ENCODE measurements around the gene ALLC.
A peak's percentile ranks its signal among the peaks of the same experiment; 100 is the strongest.

The ALLC gene

DNA sequence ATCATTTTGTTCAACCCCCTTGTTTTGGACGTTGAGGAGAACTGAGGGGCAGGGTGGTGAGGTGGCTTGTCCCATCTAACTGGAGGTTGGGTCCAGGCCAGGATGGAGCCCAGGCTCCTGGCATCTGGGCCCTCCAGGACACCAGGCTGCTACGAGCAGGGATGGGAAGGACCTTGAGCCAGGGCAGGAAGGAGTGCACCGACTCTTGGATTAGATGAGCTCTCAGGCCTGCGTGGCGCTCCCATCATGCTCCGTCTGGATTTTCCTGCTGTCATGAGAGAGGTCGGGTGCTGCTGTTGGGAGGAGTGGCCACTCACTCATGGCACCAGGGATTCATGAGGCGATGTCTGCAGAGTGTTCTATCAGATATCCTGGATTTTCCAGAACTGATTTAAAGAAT lies 18.3 kb upstream of the ALLC start:
- DNase-seq (ENCODE audit: low read depth), result no peak

DNA sequence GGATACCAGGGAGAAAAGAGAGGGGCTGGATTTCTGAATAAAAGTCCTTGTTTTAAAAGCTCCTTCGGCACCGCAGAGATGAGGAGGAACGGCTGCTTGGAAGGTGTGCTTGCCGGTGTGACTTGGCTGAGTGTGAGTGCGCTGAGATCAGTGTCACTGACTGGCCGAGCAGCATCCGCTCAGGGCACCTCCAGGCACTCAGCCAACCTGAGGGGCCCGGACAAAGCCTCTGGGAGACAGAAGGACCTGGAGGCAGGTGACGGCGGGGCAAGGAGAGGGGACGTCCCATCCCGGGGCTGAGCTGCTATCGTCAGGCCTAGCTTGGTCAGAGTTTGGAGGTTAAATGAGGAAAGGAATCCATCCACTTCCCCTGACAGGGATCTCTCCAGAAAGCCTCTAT lies 16.8 kb upstream of the ALLC start:
- DNase-seq (ENCODE audit: low read depth), result no peak

DNA sequence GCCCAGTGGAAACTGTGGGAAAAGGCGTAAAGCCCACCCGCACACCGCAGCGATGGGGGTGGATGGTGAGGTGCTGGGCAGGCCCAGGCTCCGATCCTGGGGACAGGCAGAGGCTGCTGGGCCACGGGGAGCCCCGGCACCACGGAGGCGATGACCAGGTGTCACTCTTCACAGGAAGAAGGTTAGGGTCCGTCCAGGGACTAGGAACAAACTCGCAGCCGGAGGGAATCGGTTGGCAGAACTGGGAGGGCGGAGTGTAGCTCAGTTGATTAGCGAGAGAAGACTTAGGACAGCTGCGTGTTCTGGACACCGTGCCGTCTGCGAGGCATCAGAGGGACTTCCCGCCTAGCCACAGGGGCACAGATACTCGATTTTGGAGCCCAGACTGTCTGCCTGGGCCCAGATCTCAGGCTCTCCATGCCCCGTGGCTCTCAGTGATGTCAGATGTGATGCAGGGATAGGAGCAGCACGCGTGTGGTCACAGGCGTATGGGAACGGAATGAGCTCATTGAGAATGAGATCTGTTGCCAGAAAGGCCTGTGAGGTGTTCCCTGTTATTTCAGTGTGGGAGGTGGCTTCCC lies 16.1 kb upstream of the ALLC start:
- DNase-seq (ENCODE audit: low read depth), result no peak

DNA sequence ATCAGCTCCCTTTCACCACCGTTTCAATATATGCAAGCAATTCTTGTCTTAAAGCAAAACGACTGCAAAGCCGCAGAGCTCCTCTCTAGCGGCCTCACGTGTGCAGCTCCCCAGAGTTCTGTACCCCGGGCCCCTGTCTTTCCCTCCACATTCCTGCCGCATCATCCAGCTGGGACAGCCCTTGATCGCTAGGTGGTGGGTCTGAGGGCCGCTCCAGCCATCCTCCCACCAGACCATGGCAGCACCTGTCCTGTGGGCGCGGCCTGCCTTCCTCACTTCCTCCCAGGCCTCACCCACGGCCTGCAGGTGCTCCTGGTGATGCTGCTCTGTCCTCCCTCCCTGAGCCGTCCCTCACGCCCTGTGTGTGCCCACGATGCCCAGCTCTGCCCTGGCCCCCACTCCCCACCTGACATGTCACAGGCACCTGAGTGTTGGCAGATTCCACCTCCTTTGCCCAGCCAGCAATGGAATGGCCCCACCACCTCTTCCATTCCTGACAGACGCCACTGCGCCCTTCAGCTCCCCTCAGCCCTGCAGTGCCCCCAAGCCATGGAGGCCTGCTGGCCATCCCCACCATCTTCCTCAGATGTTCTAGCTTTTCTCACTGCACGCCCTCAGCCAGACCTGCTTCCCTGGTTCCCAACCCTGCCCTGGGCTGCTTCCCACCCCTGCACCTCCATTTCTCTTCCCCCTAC lies 15.3 kb upstream of the ALLC start:
- DNase-seq (ENCODE audit: low read depth), result no peak

DNA sequence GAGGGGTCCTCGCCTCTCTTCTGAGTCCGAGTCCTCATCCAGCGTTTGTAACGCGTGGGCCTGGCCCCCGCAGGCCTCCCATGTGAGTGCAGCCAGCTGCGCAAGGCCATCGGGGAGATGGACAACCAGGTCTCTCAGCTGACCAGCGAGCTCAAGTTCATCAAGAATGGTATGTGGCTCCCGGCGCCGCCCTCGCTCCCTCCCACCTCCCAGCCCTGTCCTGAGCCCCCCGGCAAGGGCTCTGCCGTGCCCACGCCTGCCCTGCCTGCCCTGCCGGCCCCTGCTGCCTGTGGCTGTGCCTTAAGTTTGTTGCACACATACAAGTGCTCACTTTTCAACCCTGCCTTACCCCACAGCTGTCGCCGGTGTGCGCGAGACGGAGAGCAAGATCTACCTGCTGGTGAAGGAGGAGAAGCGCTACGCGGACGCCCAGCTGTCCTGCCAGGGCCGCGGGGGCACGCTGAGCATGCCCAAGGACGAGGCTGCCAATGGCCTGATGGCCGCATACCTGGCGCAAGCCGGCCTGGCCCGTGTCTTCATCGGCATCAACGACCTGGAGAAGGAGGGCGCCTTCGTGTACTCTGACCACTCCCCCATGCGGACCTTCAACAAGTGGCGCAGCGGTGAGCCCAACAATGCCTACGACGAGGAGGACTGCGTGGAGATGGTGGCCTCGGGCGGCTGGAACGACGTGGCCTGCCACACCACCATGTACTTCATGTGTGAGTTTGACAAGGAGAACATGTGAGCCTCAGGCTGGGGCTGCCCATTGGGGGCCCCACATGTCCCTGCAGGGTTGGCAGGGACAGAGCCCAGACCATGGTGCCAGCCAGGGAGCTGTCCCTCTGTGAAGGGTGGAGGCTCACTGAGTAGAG lies 14.4 kb upstream of the ALLC start:
- DNase-seq (ENCODE audit: low read depth), result no peak

DNA sequence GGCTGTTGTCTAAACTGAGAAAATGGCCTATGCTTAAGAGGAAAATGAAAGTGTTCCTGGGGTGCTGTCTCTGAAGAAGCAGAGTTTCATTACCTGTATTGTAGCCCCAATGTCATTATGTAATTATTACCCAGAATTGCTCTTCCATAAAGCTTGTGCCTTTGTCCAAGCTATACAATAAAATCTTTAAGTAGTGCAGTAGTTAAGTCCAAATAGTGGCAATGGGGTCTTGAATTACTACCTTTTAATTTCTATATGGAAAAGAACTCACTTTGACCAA lies 13.8 kb upstream of the ALLC start:
- no peak for DNase-seq (ENCODE audit: low read depth)

DNA sequence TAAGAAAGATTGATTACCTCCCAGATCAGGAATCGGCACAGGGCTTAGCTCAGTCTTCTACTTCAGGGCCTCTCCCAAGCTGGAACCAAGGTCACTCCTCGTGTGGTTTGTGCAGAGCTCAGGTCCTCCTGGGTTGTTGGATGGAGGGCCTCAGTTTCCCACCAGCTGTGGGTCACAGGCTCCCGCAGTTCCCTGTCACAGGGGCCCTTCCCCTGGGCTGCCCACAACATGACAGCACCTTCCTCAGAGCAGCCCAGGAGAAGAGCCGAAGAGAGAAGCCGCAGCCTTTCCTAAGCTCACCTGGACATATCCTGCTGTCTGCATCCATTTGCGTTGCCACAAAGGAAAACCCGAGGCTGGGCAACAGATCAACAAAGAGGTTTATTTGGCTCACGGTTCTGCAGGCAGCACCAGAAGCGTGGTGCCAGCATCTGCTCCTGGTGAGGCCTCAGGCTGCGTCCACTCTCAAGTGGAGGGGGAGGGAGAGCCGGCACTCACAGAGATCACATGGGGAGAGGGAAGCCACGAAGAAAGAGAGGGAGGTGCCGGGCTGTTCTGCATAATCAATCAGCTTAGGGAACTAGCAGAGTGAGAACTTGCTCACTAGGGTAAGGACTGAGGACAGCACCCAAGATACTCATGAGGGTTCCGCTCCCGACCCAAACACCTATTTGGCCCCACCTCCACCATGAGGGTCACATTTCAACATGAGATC lies 13.0 kb upstream of the ALLC start:
- no peak for DNase-seq (ENCODE audit: low read depth)

DNA sequence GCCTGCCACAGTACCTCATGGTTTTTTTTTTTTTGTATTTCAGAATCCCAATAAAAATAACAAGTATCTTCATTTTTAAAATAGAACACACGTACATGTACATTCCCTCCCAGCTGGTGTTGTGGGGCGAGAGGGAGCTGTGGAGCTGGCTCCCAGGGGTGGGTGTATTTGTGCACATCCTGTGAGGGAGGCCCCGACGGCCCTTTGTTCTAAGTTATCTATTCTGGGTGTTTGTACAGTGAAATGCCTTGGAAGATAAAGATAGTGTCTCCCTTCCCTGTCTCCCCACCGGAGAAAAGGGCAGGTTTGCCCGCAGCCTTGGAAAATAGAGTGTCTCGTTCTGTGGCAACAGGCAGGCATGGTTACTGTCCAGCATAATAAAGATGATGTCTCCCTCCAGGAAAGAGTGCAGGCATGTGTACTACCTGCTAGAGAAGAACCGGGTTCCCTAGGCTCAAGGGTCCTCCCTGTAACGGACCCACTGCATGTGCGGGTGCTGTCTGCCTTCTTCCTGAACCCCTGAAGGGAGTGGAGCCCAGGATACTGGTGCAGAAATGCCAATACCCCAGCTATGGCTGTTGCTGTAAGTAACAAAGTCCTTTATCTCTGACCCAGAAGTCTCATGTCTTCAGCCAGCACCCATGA lies 12.1 kb upstream of the ALLC start:
- DNase-seq (ENCODE audit: low read depth), result no peak

DNA sequence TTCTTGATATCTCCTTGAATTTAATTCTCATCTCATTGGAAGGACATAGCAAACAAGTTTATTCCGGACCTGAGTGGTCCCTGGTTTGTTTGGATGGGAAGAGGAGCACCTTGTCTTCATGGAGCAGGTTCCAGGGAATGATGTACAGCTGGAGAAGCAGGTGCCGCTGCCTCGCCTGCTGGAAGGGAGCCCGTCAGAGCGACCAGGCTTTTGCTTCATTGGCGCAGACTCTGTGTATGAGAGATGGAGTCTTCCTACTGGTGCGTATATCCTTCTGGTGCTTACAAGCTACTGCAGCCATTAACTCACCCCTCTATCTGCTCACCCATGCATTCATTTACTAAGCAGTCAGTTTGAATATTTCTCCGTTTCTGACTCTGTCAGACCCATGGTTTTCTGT lies 11.6 kb upstream of the ALLC start:
- no peak for DNase-seq (ENCODE audit: low read depth)

DNA sequence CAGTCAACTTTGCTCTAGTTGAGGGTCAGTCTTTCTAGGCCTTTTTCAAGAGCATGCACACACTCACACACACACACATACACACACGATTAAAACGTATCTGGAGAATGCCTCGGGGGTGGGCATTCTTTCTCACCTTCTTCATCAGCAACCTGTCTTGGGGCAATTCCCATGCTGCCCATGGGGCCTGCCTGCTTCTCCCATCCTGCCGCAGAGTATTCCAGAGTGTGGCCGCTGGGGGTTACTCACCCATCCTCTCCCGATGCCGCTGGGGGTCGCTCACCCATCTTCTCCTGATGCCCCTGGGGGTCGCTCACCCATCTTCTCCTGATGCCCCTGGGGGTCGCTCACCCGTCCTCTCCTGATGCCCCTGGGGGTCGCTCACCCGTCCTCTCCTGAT lies 10.8 kb upstream of the ALLC start:
- DNase-seq (ENCODE audit: low read depth), result no peak

DNA sequence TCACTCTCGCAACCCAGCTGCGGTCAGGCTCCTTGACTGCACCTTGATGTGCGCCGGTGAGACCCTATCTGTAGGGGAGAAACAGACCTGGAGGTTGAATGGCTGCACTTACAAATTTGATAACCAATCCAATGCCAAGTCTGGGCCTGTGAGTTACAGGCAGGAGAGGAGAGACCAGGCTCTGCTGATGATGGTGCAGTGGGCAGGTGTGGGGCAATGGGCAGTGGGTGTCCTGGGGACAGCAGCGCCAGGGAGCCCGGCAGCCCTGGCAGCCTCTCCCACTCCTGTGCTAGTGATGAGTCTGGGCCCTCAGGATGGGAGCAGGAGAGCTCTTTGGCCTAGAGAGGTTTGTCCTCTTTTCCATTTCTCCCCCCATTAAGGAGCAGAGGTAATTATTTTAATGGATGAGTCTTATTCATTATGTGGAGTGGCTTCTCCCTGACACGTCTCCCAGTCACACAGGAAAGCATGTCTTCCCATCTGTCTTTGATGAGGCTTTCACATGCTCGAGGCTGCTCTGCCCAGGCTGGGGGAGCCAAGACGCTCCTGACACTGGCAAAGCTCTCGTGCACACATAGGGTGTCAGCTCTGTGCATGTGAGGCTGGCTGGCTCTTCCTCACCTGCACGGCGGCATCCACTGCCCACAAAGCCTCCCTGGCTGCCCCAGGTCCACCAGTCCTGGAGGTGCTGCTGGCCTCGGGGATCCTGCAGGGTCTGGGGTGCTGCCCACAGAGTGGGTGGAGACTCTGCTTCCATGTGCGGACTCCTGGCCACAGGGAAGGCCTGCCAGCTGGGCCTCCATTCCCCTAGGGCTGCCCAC lies 10.0 kb upstream of the ALLC start:
- no peak for DNase-seq (ENCODE audit: low read depth)

DNA sequence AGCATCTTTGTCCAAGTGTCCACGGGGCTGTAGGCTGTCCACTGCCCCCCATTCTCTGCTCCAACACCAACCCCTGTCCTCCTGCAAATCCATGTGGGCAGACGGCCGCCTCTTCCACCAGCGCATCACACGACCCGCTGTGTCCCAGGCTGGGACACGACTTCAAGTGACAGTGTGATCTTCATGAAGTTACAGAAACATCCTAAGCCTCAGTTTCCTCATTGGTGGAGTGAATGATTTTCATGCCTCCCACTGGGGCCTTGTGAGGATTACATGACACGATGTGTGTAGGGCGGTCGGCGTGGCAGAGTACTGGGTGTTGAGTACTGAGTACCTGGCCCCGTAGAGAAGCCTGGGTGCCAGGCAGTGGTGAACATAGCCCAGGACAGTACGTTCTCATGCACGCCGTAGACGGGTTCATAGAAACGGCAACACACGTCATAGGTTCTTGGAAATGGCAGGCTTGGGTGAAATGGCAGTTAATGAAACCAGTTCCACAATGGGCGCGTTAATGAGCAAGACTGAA lies 9.3 kb upstream of the ALLC start:
- DNase-seq (ENCODE audit: low read depth), result no peak

DNA sequence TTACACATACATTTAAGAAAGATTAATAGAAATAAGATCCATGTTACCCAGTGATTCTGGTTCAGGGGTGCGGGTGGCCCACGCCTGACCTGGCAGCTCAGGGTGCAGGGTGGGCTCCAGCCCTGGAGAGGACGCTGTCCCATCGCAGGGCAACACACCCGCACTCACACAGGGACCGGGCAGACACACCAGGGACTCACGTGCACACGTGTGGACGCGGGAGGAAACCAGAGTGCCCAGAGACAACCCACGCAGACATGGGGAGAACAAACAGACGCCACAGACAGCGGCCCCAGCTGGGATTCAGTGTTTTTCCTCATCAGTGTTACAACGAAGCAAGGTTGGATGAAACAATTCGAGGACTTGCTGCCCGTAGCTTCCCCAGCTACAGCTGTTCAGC lies 8.4 kb upstream of the ALLC start:
- no peak for DNase-seq (ENCODE audit: low read depth)

DNA sequence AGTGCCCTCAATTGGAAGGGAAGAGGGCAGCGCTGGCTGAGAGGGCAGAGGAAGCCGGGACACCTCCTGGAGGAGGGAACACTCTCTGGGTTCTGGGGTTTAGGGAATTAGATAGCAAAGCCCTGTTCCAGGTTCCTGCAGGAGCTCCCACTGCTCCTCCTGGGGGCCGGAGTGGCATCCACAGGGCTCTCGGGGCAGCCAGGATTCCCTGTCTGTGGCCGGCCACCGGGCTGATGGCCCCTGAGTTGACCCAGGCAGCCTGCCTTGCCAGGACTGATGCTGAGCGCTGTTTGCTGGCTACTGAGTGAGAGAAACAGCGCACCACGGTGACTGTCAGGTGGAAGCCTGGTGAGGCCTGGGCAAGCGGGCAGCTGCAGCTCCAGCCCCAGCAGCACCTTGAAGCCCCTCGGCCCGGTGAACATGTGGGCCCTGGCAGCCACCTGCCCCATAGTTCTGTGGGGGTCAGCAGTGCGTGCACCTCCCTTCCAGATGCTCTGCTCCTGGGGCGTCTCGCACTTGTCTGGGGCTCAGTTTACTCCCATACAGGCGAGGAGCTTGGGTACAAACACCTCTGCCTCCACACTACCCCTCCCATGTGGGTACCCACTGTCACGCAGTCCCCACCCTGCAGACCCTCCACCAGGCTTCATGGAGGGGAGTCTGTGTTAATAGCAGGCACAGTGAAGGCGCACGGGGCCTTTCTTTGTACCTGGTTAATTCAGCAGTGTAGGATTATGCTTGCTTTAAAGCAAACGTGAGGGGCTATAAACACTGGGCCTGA lies 7.7 kb upstream of the ALLC start:
- no peak for DNase-seq (ENCODE audit: low read depth)

DNA sequence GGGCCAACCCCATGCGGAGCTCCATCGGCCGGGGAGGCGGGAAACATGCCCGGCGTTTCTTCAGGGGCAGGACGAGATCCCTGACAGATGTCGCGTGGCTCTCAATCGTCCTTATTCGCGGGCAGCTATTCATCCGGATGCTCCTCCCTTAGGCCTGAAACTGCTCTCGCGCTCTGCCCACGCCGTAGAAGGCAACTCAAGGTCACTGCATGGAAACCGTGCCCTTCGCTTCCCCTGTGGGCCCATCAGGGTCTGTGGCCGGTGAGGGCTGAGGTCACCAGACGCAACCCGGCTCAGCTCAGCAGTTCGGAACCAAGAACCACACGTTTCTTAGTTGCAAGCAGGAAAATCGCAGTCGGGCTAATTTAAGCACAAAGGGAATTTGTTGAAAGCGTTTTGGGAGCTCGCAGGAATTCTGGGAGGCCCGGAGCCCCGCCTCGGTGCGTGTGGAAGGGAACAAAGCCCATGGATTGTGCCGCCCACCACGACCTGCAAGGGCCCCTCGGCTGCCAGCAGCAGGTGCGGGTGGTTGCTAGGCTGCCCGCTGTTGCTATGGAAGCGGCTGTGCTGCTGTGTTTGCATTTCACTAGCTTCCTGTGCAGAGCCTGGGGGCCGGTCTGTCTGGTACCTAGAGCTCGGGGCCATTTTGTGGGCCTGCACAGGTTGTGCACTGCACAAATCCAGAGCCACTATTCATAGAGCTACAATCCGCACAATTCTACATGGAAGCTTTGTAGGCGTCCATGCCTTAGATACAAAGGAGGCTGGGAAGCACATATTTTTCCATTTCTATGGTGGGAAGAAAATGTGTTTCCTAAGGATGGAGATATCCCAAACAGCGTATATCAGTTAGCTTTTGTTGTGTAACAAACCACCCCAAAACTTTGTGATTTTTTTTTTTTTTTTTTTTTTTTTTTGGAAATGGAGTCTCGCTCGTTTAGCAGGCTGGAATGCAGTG lies 6.0 kb upstream of the ALLC start:
- peak; percentile 34 for DNase-seq (ENCODE audit: low read depth)

DNA sequence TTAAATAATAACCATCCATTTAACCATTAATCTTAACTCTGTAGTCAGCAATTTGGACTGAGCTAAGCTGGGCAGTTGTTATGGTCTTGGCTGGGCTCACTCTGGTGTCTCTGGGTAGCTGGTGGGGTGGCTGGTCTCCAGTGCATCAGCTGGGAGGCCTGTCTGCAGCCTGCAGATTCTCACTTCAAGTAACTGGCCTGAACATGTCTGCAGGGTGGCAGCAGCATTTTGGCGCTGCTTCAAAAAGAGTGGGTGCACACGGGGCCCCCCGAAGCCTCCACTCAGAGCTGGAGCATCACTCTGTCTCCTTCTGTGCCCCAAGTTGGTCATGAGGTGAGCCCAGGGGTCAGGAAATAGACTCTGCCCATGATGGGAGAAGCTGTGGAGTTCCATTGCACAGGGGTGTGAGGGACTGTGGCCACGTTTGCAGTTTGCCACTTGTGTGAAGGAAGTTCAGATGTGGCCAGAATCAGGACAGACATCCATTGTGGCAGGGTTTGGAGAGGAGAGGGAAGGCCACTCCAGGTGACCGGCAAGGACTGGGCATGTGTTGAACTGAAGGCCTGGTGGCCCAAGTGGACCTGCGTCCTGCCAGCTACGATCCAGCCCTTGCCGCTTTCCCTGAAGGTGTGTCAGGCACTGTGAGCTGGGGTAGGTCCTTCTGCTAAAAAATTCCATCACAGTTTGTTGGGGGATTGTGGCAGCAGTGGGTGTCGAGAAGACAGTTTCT lies 4.9 kb upstream of the ALLC start:
- DNase-seq (ENCODE audit: low read depth), result no peak

DNA sequence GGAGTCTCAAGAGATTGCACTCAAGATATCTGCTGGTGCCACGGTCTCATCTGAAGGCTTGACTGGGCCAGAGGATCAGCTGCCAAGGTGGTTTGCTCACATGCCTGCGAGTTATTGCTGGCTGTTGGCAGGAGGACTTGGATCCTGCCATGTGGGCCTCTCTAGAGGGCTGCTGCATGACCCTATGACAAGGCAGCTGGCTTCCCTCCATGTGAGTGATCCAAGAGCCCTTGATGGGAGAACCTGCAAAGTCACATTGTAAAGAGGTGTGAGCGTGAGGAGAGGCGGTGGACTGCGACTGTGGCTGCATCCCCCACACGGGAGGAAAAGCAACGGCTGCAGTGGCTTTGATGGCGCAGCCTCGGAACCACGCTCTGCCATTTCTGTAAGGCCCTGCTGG lies 4.0 kb upstream of the ALLC start:
- no peak for DNase-seq (ENCODE audit: low read depth)

DNA sequence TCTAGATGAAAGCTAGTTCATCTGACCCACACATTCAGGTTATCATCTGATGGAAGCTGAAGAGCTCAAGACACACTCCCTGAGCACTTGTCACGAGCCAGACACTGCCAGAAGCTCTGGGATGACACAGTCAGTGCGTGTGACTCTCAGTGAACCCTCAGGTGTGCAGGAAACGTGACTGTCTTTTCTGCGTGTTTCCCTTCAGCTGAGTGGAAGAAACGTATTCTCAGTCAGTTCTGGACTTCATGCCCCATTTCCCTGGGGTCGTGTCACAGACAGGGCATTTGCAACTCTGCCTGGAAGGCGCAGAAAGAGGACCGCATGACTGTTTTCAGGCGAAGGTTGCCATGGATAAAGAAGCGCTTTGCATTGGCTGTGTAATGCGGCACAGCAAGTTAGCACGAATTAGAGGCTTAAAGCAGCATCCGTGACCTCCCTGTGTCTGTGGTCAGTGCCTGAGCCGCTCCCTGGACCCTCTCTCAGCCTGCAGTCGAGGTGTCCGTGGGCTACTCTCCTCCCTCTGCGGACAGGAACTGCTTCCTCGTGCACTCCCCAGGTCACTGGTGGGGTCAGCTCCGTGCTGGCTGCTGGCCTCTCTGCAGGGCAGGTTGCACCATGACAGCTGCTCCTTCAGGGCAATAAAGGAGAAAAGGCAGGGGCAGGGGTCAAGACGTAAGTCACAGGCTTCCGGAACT lies 3.3 kb upstream of the ALLC start:
- no peak for DNase-seq (ENCODE audit: low read depth)

Data from iris pigment epithelial cell (primary cell).